GM18868 (cell line): ENCODE measurements around the gene MYO7B.

Source experiments
- ATAC-seq: cut with Tn5 transposase; IDR thresholded peaks from one replicate; pipeline ENCODE4 v1.9.1; 2021; ENCODE audit warnings: mild to moderate bottlenecking, moderate library complexity; ENCODE audit not compliant: unreplicated experiment

The MYO7B gene

DNA sequence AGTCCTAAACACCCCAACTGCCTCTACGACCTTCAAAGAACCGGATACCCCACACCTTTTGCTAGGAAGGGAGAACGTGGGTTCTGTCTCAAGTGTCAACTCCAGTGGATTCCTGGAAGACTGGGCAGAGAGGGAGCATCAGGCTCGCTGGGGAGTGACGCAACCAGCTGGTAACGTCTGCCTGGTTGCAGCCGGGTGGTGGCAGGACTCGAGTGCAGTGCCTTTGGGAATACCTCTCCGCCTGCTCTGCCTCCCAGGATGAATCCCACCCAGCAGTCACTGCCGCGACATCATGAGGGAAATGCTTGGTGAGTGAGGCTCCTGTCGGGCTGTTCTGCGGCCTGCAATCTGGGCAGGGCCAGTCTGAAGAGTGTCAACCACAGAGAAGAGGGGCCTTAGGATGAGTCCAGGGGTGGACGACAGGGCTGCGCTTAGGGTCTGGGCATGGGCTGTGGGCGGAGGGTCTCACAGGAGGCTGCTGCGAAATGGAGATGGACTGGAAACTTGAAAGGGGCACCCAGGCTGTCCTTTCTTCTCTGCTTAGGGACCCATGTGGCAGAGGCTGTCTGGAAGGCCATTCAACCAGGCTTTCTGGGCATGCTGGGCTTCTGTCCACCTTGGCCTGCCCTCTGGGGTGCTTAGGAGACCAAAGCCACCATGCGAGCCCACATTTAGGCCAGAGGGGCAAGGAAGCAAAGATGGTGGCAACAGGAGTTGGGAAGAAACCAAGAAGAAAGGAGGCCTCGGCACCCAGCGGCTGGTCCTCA, 123.3 kb downstream of the MYO7B start:
- no peak for ATAC-seq

DNA sequence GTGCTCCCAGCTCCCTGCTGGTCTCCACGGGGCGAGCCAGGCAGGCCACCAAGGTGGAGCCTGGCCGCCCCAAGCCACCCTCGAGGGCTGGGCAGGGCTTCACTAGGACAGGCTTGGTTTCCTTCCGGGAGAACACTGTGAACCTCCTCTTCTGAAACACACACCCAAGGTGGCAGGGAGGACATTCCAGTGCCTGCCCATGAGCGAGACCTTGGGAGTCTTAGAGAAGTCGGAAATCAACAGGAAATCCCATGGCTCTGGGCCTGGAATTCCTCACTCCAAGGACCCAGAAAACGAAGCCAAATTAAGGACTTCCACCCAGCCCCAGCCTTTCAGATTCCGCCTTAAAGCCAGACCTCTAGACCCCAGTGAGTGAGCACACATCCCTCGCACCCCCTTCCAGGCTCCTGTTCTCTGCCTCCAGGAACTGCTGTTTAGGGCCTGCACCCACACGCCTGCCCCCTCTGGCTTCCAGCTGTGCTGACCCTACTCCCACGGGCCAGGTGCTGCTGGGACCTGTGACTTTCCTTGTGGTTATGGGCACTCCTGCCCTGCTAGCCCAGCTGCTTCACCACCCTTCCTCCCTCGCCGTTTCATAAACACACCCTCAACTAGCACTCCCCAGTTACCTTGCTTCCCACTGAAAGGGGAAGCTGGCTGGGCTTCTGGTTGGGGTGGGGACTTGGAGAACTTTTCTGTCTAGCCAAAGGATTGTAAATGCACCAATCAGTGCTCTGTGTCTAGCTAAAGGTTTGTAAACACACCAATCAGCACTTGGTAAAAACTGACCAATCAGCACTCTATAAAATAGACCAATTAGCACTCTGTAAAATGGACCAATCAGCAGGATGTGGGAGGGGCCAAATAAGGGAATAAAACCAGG, 124.2 kb downstream of the MYO7B start:
- no peak for ATAC-seq

DNA sequence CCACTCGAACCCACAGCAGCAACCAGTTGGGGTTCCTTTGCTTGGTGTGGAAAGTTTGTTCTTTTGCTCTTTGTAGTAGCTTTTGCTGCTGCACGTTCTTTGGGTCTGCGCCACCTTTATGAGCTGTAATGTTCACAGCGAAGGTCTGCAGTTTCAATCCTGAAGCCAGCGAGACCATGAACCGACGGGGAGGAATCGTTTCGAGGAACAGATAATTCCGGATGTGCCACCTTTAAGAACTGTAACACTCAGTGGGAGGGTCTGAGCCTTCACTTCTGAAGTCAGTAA, 124.8 kb downstream of the MYO7B start:
- no peak for ATAC-seq

DNA sequence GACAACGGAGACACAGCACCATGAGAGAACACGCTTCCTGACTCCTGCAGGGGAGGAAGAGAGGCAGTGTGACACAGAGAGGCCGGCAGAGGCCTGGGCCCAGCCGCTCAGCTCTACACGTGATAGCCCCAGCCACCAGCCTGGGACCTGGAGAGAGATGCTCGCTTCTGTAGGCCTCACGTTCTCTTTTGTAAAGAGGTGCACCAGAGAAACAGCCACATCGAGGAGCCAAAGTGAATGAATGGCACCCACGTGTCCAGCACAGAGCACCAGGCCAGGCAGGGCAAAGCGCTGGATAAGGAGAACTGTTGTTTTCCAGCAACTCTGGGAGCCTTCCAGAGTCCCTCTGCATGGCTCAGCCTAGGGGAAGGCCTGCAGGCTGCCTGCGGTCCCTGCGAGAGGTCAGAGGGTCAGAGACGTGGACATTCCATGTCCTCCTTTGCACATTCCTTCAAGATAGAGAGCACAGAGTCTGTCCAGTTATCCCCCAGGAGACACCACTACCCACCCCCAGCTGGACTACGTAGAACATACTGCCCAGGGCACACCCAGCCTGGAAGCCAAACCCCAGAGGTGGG, 125.7 kb downstream of the MYO7B start:
- no peak for ATAC-seq

GRCh38 chr2:127661949-127662510, 126.5 kb downstream of the MYO7B start:
- ATAC-seq: no peak

DNA sequence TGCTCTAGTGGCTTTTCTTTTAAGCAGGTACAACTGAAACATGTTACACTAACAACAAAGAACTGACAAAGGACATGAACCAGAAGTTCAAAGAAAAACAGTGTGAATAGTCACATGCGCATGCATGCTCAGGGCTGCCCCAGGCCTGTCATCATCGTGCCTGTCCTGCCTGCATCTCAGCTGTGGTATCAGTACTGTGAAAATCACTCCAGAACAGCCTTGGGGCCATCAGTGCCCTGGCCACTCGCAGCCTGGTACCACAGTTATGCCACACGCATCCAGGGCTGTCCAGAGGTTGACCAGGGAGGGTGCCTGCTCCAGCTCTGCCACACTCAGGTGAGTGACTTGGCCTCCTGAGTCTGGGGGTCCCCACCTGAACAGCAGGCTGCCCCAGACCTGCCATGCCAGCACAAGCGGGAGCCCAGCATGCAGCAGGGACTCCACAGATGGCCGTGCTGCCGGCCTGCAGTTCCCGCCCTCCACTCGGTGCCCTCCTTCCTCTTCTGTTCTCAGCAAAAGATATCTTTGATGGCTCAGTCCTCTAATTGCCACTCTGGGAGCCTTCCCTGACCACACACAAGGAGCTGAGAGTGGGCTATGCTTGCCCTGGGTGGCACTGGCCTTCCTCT, 127.6 kb downstream of the MYO7B start:
- ATAC-seq: no peak

- ATAC-seq: no peak
These were observed 128.1 kb downstream of the MYO7B start for GRCh38 chr2:127663566-127664064.

GRCh38 chr2:127664065-127664894, 128.8 kb downstream of the MYO7B start:
- no peak for ATAC-seq

DNA sequence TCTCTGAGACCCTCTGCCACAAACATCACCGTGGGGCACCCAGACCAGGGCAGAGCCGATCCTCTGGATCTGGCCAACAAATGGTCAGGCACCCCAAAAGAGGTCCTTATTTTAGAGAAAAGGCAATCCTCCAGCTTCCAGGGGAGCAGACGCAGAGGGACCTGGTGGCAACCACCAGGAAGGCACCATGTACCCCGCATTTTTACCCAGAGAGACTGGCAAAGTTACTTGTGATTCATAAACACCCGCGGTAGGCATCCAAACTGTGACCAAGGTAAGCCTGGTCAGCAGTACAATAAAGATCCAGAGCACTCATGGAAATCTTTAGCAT, 129.4 kb downstream of the MYO7B start:
- no peak for ATAC-seq

- no peak for ATAC-seq
These were observed 129.9 kb downstream of the MYO7B start for GRCh38 chr2:127665267-127665893.

GRCh38 chr2:127669056-127669455, 133.6 kb downstream of the MYO7B start:
- ATAC-seq: no peak

GRCh38 chr2:127670055-127670956, 134.8 kb downstream of the MYO7B start:
- no peak for ATAC-seq

DNA sequence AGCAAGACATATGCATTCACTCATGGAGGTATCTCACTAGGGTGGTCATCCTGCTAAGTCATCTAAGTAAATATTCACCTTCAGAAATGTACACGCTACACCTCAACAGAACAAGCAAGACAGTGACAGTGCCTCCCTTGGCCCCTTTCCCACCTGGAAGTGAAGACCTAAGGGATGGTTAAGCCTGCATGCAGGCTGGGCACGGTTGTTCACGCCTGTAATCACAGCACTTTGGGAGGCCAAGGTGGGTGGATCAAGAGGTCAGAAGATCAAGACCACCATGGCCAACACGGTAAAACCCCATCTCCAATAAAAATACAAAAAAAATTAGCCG, 135.4 kb downstream of the MYO7B start:
- ATAC-seq: no peak

DNA sequence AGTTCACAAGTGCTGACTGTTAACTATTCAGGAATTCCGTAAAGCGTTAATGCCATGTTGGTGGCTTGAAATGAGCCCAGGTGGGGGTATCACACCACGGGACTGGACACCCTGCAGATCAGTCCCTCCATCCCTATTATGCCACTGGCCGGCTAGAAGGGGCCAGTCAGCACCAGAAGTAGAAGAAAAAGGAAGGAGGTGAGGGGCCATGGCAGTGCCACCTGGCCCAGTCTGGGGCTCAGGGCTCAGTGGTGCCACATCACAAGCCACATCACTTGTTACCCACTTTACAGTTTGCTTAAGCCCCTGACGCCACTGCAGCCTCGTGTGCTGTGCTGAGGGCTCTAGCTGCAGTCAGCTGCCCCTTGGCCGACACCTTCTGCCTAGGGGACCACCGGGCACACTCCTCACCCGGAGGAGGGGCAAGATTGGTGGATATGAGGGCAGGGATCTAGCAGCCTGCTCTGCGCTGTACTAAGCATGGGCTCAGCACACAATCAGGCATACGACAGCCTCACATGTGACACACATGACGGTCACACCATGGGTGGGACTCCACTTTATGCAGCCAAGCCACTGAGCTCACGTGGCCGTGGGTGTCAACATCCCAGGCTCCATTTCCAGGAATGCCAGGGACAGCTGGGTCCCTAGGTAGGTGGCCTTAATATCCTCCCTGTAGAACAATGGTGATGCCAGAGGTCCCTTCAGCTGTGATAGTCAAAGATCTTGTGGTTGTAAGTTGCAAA, 136.2 kb downstream of the MYO7B start:
- no peak for ATAC-seq

DNA sequence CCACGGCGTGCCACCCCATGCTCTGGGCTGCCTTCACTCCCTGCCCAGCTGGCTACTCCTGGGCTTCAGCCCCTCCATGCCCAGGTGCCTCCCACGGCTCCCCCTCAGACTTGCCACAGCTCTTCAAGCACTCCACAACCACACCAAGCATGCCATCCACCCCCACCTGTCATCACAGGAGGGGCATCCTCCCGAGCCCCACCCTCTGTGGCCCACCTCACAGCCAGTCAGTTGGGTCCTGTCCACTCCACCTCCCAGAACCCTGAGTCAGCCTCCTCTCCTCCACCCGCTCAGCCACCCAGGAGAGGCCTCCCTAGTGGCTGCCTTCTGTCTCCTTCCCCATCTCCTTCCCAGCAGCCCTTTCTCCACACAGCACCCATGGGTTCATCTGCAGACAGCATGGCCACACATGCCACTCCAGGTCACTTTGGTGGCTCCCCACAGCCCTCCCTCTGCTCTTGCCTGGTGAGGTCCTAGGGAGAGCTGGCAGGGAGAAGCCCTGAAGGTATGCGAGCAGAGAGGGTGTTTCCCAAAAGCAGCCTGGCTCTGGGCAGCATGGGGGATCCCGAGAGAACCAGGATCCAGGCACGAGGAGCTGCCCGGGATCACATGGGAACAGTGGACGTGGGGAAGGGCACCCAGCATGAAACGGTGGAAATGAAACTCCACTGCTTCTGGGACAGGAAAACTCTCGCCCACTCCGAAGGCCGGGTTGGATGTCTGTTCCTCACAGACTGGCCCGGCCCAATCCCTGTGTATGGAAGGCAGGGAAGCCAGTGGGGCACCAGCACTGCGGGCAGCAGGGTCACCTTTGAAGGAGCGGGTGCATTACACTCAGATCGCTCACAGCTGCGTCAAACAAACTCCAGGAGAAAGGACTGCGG, 137.1 kb downstream of the MYO7B start:
- no peak for ATAC-seq

DNA sequence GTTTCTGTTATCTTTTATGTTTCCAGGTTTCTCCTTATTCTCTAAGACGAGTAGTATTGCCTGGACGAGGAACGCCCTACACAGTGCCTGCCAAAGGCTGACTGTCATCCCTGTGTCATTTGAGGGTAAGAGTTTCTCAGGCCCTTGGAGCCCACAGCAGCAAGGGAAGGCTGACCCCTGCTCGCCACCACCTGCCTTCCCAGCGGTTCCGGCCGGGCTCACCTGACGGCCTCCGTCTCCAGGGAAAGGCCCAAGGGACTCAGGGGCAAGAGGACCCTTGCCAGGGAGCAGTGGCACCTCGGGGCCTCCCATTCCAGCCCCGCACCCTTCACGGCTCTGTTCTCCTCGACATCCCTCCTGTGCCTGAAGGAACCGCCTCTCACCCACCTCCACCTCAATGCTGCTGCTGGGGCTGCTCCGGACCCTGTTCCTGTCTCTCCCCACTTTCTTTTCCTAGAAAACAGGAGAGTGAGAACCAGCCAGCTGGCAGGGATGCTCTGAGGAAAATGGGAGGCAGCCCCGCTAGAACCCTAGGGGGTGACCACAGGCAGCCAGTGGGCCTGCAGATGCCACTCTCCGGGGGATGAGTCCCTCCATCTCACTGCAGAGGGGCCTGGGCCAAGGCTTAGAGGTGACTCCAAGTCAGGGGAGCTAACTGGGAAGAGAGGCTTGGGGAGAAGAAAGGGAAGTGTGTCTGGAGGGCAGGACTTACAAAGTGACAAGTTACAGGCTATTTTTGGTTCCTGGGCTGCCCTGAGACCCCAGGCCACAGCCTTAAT, 138.0 kb downstream of the MYO7B start:
- no peak for ATAC-seq
